GM03348 (cell line): Measurements from ENCODE around the gene STK39.
"Not testable (repeated sequence)": the region's sequence is repeated elsewhere in the genome, so short reads cannot be mapped to it uniquely, and the experiment has no call there.

Experiments used
- DNase-seq: peaks from one replicate; pipeline ENCODE4 v3.0.0; 2012; ENCODE audit warnings: low spot score

STK39 gene

DNA sequence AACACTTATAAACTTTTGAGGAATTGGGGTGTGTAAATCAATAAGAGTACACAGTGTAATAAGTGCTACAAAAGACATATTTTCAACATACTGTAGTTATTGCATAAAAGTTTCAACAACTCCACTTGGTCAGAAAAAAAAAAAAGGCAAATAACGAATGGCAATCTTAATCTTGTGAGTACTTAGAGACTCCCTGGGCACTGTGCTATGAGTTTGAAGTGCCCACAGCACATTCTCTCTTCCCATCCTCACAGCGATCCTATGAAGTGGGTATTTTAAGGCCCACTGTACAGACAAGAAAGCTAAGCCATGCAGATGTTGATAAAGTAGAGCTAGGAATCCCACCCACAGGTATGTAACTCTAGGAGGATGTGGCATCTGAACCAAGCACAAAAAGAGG, 112.3 kb downstream of the STK39 start:
- no peak for DNase-seq

DNA sequence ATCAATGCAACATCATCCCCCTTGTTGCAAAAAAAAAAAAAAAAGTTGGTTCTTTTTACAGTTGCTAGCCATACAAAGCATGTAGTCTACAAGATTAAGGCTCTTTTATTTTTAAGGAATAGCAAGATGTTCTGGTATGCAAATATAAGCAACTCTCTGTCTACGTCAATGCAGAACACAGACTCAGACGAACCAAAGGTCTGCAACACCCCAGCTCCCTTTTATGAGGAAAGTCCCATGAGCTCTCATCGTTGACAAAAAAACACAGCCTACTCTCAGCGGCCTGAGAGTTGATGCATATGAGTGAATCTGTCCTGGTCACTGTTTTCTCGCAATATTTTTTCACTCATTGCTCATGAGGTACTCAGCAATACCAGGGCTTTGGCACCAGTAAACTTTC, 112.9 kb downstream of the STK39 start:
- no peak for DNase-seq

DNA sequence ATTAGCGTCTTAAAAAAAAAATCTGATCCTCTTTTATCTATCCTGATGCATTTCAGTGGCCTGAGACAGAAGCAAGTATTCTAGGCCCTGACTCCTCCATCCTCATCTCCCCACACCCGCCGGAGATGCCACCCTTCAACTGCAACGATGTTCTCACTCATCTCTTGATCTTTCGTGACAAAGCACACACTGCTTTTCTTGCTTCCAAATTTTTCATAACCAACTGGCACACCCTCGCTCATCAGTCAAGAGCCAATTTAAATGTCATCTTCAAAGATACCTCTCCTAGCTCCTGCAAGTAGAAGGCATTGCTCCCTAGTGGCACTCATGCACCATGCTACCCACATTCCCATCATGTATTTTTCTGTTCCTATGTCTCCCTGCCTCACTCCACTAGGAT, 115.0 kb downstream of the STK39 start:
- DNase-seq = no peak

DNA sequence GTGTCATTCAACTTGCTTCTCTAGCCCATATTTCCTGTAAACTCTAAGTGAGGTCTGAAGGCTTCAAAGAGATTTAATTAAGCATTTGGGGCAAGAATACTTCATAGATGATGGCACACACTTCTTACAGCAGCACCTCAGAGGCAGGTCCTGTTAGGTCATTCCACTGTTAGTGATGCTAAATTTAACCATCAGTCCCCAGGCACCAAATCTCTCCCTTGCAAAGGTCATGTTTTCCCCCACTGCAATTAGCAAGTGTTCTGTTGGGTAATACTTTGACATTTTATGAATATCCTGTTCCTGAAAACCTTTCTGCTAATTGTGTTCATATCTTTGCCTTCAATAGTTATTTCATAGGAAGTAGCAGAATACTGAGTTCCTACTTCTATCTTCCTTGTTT, 117.0 kb downstream of the STK39 start:
- DNase-seq = no peak

DNA sequence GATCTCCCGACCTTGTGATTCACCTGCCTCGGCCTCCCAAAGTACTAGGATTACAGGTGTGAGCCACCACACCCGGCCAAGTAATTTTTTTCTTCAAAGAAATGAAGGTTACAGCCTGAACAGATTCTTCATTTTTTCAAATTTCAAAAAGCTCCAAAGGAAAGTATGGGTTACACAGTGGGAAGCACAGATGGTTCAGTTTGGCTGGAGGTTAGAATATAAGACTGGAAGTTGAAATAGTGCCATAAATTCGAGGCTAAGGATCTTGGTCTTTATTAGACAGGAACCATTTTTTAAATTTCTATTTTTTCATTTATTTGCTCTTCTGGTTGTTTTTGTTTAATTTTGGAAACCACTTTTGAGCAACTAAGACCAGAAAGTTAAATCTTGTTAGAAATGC, 120.0 kb downstream of the STK39 start:
- DNase-seq = no peak

DNA sequence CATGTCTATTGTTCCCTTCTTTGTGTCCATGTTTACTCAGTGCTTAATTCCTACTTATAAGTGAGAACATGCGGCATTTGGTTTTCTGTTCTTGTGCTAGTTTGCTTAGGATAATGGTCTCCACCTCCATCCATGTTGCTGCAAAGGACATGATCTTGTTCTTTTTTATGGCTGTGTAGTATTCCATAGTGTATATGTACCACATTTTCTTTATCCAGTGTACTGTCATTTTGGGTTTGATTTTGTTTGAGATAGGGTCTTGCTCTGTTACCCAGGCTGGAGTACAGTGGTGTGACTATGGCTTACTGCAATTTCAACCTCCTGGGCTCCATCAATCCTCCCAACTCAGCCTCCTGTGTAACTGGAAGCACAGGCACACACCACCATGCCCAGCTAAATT, 125.2 kb downstream of the STK39 start:
- not testable (repeated sequence) for DNase-seq

DNA sequence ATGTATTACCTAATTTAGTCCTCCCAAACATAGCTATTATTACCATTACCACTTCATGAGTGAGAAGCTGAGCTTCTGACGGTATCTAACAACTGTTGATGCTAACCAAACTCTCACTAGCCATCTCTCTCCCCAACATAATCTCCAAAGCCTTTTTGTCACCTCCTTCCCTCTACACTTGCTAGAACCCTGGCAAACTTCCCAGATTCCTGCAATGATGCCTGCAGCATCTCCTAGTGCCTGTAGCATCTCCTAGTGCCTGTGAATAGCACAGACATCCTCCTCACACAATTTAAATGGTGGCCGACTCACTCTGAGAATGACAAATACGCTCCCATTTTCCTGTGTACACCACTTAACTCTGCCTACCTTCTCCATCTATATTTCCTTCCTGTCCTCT, 126.7 kb downstream of the STK39 start:
- DNase-seq = no peak

DNA sequence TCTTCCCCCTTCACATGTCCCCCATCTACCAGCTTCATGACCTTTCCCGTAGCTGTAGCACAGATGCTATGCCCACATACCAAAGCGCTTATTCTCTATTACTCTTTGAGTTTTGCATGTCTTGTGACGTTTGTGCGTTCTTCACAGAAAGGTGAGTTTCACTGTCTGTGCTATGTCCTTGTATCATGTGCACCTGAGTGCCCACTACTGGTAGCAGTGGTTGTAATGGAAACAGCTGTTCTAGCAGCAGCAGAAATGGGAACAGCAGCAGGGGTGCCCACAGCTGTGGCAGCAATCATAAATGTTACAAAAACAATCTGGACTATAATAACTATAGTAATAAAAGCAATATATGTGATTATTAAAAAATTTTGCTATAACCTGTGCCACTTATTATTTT, 127.1 kb downstream of the STK39 start:
- DNase-seq = no peak

DNA sequence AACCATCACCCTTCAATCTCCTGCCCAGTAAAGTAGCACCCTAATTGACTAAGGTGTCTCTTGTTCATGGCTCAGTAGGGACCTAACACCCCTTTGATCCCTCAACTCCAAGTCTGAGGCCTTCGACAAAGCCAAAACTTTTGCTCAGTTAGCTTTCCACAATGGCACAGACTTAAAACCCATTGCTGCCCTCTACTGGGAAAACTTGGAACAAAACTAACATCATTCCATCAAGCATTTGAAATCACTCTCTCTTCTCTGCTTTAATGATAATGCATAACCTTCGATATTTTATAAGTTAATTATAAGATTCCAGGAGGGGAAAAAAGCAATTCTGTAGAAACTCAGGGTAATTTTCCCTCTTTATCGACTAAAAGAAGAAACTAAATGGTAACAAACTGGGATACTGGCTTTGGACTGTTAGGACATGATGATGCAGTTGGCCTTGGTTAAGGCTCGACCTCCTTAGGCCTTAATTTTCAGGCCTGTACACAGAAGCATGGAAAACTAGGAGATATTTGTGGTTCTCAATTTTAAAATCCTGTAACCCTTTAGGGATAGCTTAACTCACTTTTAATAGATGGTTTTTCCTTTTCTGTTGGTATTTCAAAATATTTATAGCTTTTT, 127.8 kb downstream of the STK39 start:
- peak; percentile 46 for DNase-seq

DNA sequence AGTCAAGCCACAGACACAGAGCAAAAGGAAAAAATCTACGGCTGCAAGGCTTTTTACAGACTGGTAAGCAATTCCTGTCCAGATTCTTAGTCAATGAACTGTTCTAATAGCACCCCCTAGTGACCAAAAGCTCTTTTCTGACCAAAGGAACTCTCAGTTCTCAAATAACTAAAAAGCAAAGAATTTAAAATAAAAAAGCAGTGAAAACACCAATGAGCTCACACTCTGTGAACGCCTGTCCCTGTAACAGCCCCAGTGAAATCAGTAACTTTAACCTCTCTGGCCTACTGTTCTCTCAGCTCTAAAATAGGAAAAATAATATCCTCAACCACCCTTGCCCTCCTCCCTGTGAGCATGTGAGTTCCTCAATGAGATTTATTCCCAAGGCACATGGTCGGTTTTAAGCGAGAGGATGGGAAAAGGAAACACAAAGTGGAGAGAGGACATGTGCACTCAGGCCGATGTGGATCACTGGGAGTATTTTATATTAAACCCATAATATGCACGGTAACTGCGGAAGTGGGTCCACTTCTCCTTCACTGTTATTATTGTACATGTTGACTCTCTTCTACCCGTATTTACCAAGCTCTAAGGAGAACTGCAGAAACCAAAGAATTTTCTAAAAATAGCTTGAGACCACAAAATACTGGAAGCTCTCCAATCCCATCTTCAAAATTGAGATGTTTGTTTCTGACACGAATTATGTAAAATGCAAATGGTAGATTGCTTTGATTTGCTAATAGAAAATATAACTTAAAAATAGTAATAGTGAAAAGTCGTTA, 128.5 kb downstream of the STK39 start:
- peak; percentile 56 for DNase-seq

DNA sequence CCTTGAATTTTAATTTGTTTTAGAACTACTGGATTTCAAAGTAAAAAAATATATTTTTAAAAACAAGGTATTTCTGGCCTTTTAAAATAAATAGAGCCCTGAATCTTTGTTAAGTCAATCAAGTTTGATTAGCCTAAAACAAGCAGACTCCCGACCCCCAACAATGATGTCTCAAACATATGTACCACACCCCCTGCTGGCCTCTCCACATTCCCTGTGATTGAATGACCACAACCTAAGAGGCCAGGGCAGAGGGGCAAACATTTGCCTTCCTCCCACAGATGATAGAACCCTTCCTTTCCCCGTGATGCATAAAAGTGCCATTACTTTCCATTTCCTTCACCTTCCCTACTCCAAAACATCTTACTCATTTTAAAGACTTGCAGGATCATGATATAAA, 130.9 kb downstream of the STK39 start:
- DNase-seq = no peak

DNA sequence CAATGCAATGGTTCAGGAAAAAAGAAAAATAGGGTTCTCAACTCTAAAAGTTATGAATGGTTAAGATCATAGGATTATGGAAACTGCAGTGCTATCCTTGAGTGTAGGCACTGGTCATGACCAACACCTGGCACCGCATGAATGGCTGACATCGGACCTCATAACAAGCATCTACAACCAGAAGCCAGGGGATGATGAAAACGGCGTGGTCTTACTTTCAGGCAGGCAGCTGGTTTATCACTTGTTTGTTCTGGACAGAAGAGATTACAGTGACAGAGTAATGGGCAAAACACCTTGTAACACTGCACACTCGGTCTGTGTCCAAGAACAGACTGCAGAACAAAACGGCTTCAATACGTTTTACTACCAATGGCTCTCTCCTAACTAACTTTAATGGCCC, 132.8 kb downstream of the STK39 start:
- DNase-seq = no peak

DNA sequence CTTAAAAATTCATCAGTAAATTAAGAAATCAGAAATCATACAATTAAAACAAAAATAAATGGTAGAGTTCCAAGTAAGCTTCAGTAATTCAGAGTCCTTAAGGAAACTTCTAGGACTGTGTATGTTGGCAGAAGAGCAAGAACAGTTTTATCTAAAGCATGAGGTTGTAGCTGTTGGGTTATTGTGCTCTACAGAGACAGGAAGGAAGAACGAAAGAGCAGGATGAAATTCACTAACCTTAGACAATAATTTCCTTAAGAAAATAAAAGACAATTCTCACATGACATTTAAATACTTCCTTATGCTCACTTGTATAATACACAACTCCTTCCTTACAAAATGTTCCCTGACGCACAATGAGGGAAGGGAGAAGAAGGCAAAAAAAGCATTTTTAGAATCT, 133.4 kb downstream of the STK39 start:
- no peak for DNase-seq

DNA sequence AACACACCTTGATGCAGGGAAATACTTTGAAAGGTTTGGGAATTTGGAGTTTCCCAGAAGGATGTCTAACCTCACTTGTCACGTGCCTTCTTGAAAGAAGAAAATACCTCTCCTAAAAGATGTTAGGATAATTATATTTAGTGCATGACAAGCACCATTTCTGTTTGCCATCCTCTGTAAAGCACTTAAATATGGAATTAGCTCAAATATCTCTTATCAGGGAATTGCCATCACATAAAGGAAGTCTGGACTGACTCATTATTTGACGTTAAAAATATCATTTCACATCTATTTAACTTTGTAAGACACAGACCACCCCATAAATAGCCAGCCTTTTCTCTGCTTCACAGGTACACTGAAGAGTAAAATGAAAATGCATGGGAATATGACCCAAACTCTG, 140.1 kb downstream of the STK39 start:
- no peak for DNase-seq

DNA sequence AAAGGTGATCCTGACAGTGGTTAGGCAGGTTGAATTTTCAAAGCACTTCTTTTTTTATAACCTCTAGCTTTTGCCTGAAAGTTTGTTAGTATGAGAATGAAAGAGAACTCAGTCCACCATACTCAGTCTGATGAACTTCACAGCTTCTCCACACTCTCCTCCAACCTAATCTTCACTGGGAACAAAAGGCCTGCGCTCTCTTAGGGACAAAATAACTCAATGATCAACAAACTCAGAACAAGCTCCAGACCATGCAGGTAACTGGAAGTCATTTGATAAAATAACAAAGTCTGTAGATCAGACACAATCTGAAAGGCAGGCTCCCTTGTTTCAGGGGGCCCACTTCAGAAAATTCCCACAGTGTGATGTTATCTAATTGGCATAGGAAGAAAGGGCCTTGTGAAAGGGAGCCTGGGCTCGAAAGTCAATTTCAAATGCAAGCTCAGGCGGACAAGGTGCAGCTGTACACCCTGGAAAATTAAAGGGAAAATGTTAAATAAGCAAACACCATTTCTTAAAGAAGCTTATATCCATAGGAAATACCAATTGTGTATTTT, 142.2 kb downstream of the STK39 start:
- DNase-seq = no peak

DNA sequence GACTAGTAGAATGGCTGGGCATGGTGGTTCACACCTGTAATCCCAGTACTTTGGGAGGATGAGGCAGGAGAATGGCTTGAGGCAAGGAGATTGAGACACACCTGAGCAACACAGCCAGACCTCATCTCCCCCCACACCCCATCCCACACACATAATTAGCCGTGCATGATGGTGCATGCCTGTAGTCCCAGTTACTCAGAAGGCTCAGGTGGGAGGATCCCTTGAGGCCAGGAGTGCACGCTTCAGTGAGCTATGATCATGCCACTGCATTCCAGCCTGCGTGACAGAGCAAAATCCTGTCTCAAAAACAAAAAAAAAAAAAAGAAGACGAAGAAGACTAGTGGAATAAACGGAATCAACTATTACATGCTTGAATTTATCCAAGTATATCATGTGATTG, 150.0 kb downstream of the STK39 start:
- DNase-seq = no peak

DNA sequence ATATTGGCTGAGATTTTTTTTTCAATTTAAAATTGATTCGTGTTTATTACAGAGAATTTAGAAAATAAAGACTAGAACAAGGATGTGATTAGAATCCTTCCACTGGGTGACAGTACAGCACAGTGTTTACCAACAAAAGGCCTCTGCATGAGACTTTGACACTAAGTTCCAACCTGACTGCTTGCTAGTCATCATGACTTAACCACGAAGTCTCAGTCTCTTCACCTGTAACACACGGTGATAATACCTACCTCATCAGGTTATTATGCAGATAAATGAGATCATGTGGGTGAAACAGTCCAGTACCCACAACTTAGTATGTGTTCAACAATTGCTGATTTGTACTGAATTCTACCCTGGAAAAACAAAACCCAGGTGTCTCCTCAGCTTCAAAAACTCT, 151.2 kb downstream of the STK39 start:
- DNase-seq = no peak

DNA sequence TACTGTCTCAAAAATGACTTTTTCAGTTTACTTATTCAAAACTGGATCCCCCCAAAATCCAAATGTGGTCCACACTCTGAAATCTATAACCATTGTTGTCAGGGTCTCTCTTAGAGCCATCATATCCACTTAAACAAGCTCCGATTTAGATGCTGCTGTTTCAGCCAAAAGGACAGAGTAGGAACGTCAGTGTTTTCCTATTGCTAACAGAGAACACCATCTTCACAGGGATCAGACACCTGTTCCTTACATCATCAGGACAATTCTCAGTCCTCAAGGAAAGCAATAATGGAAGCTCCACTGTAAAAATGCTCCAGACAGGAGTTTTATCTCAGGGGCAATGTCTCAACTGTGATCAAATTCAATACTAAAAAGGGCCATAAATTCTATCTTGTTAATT, 155.4 kb downstream of the STK39 start:
- no peak for DNase-seq

DNA sequence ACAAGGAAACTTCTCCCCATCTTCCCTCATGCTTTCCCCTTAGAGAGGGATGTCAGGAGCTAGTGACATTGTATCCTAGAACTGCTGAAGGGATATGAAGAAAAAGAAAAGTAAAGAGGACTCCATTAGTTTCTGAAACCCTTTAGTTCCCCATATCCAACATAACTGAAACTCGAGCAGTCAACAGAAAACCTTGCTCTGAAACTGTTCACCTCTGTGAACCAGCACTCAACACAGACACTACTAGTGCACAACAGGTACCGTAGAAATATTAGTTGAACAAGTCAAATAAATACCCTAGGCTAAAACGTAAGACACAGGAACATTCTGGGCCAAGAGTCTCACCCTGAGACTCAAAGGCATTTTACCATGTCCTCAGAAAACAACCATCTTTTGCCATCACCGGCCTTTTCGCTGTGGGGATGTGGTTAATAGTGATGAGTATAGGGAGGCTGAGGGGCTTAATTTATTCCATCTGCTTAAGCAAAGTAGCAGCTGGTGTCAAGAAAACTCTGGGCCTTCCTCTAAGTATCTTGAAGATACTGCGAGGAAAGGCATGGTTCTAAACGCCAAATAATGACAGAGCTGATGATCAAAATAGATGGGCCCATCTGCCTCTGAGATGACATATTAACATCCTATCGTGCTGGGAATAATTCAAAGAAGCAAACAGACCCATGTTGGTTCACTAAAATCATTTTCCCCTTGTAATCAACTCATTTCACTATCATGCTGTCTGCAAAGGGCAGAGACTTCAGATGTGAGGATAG, 156.8 kb downstream of the STK39 start:
- DNase-seq = no peak

DNA sequence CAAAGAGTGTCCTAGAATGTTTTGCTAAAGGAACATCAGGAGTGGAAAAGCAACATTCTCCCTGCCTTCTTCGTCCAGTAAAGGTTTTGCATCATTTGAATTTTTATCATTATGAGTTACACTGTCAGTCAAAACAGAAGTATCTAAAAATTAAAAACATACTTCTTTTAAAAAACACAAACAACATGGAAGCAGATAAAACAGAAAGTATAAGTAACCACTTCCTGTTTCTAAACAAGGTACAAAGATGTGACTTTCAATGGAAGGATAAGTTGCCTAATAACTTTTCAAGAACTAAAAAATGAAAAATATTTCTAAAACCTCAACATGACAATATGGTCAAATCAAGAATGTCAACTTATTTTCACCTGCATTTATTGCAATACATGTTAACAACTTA, 158.2 kb downstream of the STK39 start:
- no peak for DNase-seq

DNA sequence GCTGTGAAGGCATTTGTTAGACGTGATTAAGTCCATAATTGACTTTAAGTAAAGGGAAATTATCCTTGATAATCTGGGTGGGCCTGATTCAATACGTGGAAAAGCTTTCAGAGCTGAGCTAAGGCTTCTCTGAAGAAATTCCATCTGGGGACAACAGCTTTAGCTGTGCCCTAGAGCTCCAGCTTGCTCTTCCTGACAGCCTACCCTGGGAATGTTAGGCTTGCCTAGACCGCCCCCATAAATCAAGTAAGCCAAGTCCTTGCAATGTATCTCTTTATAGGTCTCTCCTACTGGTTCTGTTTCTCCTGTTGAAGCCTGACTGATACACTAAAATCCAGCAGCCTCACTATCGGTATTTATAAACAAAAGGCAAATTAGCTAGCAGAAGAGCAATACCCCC, 160.0 kb downstream of the STK39 start:
- DNase-seq = no peak

DNA sequence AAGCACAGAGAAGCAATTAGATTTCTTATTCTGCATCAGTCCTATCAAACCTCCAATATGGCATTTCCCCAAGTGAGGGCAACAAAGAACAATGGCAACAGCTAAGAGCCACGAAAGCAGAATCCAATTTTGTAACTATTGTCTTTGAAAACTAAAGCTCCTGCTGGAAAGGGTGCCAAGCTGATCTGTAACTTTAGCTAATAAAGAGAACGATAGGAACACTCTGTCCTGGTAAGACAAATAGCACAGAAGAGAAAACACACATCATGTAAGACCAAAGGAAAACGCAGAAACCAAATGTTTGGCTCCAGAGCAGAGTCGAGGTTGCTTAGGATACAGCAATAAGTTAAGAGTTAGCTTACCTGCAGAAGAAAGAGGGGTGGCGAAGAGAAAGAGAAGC, 160.5 kb downstream of the STK39 start:
- DNase-seq = no peak

DNA sequence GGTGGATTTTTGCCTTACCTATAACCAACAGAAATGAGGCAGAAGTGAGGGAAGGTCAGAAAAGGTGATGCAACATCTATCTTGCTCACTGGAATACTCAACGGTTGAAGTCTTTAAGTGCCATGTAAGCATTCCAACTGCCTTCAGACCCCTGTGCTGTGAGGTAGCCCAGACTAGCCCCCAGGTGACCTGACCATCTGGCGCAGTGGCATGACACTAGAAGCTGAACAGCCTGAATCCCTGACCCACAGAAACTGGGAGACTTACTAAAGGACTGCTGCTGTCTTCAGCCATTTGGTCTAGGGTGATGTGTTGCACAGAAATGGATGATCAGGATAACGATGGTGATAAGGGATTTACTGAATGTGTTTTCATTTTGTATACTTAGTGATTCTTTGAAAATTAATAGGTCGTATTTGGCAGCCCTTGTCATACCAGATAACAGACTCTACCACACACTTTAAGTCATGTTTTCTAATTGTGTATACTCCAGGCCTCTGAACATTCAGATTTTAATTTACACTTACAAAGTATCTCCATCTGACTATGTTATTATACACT, 161.5 kb downstream of the STK39 start:
- DNase-seq = no peak
